ENCODE data around the gene TEX101.
"Not testable (repeated sequence)": the region's sequence is repeated elsewhere in the genome, so short reads cannot be mapped to it uniquely, and the experiment has no call there.

Gene TEX101

GRCh38 chr19:43433689-43434088 is 19.0 kb downstream of the TEX101 start:
- Histone ChIP-seq H3K27me3 (ENCODE audit: control insufficient read depth, insufficient read depth, low read length, poor library complexity, severe bottlenecking) (no peaks in the 10 kb centered on the region), H3K27ac (ENCODE audit: insufficient read depth, low read depth, low read length, poor library complexity, severe bottlenecking) (no peak overlapping the region), H3K4me3 (ENCODE audit: insufficient read depth, low read depth, low read length) (no peak overlapping the region), H3K36me3 (ENCODE audit: control insufficient read depth, insufficient read depth, low read length) (no peaks in the 10 kb centered on the region), H3K9me3 (ENCODE audit: control insufficient read depth, low read length) (no peaks in the 10 kb centered on the region), H3K4me1 (ENCODE audit: control insufficient read depth, insufficient read depth, low read length) (no peaks in the 10 kb centered on the region)
- 93 to 96% methylated on average over 6 of the region's 6 CpGs for WGBS, 2 experiments

DNA sequence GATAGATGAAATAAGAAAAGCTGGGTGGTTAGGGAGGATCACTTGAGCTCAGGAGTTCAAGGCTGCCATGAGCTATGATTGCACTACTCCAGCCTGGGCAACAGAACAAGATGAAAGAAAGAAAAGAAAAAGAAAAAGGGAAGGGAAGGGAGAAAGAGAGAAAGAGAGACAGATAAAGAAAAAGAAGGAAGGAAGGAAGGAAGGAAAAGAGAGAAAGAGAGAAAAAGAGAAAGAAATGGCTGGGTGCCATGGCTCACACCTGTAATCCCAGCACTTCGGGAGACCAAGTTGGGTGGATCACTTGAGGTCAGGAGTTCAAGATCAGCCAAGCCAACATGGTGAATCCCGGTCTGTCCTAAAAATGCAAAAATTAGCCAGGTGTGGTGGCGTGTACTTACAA is 21.1 kb downstream of the TEX101 start:
- Histone ChIP-seq H3K36me3 (ENCODE audit: control insufficient read depth, insufficient read depth, low read length) (no peaks in the 10 kb centered on the region), H3K4me1 (ENCODE audit: control insufficient read depth, insufficient read depth, low read length) (no peaks in the 10 kb centered on the region), H3K9me3 (ENCODE audit: control insufficient read depth, low read length) (no peaks in the 10 kb centered on the region), H3K4me3 (ENCODE audit: insufficient read depth, low read depth, low read length) (no peak overlapping the region), H3K27ac (ENCODE audit: insufficient read depth, low read depth, low read length, poor library complexity, severe bottlenecking) (no peak overlapping the region), H3K27me3 (ENCODE audit: control insufficient read depth, insufficient read depth, low read length, poor library complexity, severe bottlenecking) (no peaks in the 10 kb centered on the region)
- WGBS, 2 experiments, result 89 to 90% methylated on average over 3 of the region's 3 CpGs

DNA sequence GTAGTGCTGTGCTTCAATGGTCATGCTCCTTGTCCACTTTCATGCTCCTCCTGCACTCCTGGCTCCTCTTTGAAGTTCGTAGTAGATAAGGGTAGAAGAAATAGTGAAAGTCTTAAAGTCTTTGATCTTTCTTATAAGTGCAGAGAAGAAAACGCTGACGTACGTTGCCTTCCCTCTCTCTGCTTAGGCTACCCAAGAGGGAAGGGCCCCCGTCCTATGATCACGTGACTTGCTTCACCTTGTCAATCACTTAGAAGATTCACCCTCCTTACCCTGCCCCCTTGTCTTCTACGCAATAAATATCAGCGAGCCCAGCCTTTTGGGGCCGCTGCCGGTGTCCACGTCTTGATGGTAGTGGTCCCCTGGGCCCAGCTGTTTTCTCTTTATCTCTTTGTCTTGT is 22.6 kb downstream of the TEX101 start:
- not testable (repeated sequence) for H3K27me3 ChIP-seq (ENCODE audit: control insufficient read depth, insufficient read depth, low read length, poor library complexity, severe bottlenecking); H3K36me3 ChIP-seq (ENCODE audit: control insufficient read depth, insufficient read depth, low read length); H3K27ac ChIP-seq (ENCODE audit: insufficient read depth, low read depth, low read length, poor library complexity, severe bottlenecking); H3K4me1 ChIP-seq (ENCODE audit: control insufficient read depth, insufficient read depth, low read length); H3K4me3 ChIP-seq (ENCODE audit: insufficient read depth, low read depth, low read length); H3K9me3 ChIP-seq (ENCODE audit: control insufficient read depth, low read length)
- WGBS, 2 experiments, result 89 to 92% methylated on average over 11 of the region's 11 CpGs

GRCh38 chr19:43437712-43438111 is 23.0 kb downstream of the TEX101 start:
- 93 to 94% methylated on average over 6 of the region's 6 CpGs for WGBS, 2 experiments
- H3K36me3 ChIP-seq (ENCODE audit: control insufficient read depth, insufficient read depth, low read length), result no peaks in the 10 kb centered on the region
- H3K4me3 ChIP-seq (ENCODE audit: insufficient read depth, low read depth, low read length), result no peak overlapping the region
- H3K9me3 ChIP-seq (ENCODE audit: control insufficient read depth, low read length), result no peaks in the 10 kb centered on the region
- no peak overlapping the region for H3K27ac ChIP-seq (ENCODE audit: insufficient read depth, low read depth, low read length, poor library complexity, severe bottlenecking)
- no peaks in the 10 kb centered on the region for H3K4me1 ChIP-seq (ENCODE audit: control insufficient read depth, insufficient read depth, low read length)
- H3K27me3 ChIP-seq (ENCODE audit: control insufficient read depth, insufficient read depth, low read length, poor library complexity, severe bottlenecking), result no peaks in the 10 kb centered on the region

DNA sequence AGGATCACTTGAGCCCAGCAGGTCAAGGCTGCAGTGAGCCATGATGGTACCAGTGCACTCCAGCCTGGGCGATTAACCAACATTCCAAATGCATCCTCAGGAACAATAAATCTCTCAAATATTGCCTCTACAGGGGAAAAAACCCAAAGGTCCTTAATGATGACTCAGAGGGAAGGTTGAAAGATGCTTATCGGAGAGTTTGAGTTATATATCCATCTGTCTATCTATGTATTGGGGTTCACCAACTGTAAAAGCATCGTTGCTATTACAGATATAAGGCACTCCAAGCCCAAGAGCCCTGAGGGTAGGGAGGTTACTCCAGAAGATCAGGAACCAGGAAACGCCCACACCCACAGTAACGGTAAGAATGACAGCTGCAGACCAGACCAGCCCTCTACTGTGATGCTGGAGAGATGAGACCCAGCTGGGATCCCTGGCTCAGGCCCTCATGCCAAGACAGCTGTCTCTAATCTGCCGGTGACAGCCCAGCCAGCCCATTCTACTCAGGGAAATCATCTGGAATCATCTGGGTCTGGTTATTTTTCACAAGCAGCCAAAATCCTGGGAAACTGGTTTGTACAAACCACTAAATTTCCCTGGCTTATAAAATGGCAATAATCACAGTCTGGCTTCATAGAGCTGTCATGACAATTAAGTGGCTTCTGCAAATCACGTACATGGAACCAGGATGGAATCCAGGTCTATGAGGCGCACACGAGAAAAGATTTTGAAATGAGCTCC is 23.8 kb downstream of the TEX101 start:
- no peaks in the 10 kb centered on the region for H3K27me3 ChIP-seq (ENCODE audit: control insufficient read depth, insufficient read depth, low read length, poor library complexity, severe bottlenecking)
- no peaks in the 10 kb centered on the region for H3K9me3 ChIP-seq (ENCODE audit: control insufficient read depth, low read length)
- WGBS, 2 experiments, result 91 to 93% methylated on average over 9 of the region's 9 CpGs
- no peak overlapping the region for H3K4me3 ChIP-seq (ENCODE audit: insufficient read depth, low read depth, low read length)
- no peak overlapping the region for H3K27ac ChIP-seq (ENCODE audit: insufficient read depth, low read depth, low read length, poor library complexity, severe bottlenecking)
- H3K36me3 ChIP-seq (ENCODE audit: control insufficient read depth, insufficient read depth, low read length), result no peaks in the 10 kb centered on the region
- no peaks in the 10 kb centered on the region for H3K4me1 ChIP-seq (ENCODE audit: control insufficient read depth, insufficient read depth, low read length)

- WGBS, 2 experiments, result 93% methylated on average over 7 to 9 of the region's 14 CpGs
- H3K27ac ChIP-seq (ENCODE audit: insufficient read depth, low read depth, low read length, poor library complexity, severe bottlenecking), result no peak overlapping the region
- no peaks in the 10 kb centered on the region for H3K9me3 ChIP-seq (ENCODE audit: control insufficient read depth, low read length)
- H3K27me3 ChIP-seq (ENCODE audit: control insufficient read depth, insufficient read depth, low read length, poor library complexity, severe bottlenecking), result no peaks in the 10 kb centered on the region
- no peaks in the 10 kb centered on the region for H3K4me1 ChIP-seq (ENCODE audit: control insufficient read depth, insufficient read depth, low read length)
- H3K36me3 ChIP-seq (ENCODE audit: control insufficient read depth, insufficient read depth, low read length), result no peaks in the 10 kb centered on the region
- H3K4me3 ChIP-seq (ENCODE audit: insufficient read depth, low read depth, low read length), result no peak overlapping the region
Measured at GRCh38 chr19:43439032-43439708, 24.5 kb downstream of the TEX101 start.

- no peak overlapping the region for H3K4me3 ChIP-seq (ENCODE audit: insufficient read depth, low read depth, low read length)
- no peaks in the 10 kb centered on the region for H3K9me3 ChIP-seq (ENCODE audit: control insufficient read depth, low read length)
- no peaks in the 10 kb centered on the region for H3K27me3 ChIP-seq (ENCODE audit: control insufficient read depth, insufficient read depth, low read length, poor library complexity, severe bottlenecking)
- no peak overlapping the region for H3K27ac ChIP-seq (ENCODE audit: insufficient read depth, low read depth, low read length, poor library complexity, severe bottlenecking)
- H3K36me3 ChIP-seq (ENCODE audit: control insufficient read depth, insufficient read depth, low read length), result no peaks in the 10 kb centered on the region
- no peaks in the 10 kb centered on the region for H3K4me1 ChIP-seq (ENCODE audit: control insufficient read depth, insufficient read depth, low read length)
Measured at GRCh38 chr19:43439709-43440063, 25.0 kb downstream of the TEX101 start.

DNA sequence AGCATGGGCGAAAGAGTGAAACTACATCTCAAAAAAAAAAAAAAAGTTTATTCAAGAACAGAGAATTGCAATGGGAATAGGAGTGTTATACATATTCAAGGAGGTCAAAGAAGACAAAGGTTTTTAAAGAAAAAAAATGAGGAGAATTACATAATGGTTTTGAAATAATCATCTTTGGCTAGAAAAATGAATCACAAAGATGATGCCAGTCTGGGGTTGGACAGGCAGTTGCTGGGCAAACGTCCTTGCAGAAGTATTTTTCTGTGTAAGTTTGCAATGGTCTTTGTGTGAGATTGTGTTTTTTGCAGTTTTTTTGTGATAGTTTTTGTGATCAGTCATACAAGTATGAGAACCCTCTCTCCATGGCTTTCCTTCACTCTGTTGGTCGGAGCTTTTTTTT is 27.0 kb downstream of the TEX101 start:
- 86 to 95% methylated on average over 2 to 3 of the region's 3 CpGs for WGBS, 2 experiments
- Histone ChIP-seq H3K9me3 (ENCODE audit: control insufficient read depth, low read length) (no peaks in the 10 kb centered on the region), H3K4me3 (ENCODE audit: insufficient read depth, low read depth, low read length) (no peak overlapping the region), H3K27ac (ENCODE audit: insufficient read depth, low read depth, low read length, poor library complexity, severe bottlenecking) (no peak overlapping the region), H3K27me3 (ENCODE audit: control insufficient read depth, insufficient read depth, low read length, poor library complexity, severe bottlenecking) (no peaks in the 10 kb centered on the region), H3K36me3 (ENCODE audit: control insufficient read depth, insufficient read depth, low read length) (no peaks in the 10 kb centered on the region), H3K4me1 (ENCODE audit: control insufficient read depth, insufficient read depth, low read length) (no peaks in the 10 kb centered on the region)

- not testable (repeated sequence) for H3K27me3 ChIP-seq (ENCODE audit: control insufficient read depth, insufficient read depth, low read length, poor library complexity, severe bottlenecking); H3K4me1 ChIP-seq (ENCODE audit: control insufficient read depth, insufficient read depth, low read length); H3K4me3 ChIP-seq (ENCODE audit: insufficient read depth, low read depth, low read length); H3K36me3 ChIP-seq (ENCODE audit: control insufficient read depth, insufficient read depth, low read length); H3K27ac ChIP-seq (ENCODE audit: insufficient read depth, low read depth, low read length, poor library complexity, severe bottlenecking); H3K9me3 ChIP-seq (ENCODE audit: control insufficient read depth, low read length)
- 93 to 95% methylated on average over 9 of the region's 9 CpGs for WGBS, 2 experiments
Measured at GRCh38 chr19:43444091-43444490, 29.4 kb downstream of the TEX101 start.

DNA sequence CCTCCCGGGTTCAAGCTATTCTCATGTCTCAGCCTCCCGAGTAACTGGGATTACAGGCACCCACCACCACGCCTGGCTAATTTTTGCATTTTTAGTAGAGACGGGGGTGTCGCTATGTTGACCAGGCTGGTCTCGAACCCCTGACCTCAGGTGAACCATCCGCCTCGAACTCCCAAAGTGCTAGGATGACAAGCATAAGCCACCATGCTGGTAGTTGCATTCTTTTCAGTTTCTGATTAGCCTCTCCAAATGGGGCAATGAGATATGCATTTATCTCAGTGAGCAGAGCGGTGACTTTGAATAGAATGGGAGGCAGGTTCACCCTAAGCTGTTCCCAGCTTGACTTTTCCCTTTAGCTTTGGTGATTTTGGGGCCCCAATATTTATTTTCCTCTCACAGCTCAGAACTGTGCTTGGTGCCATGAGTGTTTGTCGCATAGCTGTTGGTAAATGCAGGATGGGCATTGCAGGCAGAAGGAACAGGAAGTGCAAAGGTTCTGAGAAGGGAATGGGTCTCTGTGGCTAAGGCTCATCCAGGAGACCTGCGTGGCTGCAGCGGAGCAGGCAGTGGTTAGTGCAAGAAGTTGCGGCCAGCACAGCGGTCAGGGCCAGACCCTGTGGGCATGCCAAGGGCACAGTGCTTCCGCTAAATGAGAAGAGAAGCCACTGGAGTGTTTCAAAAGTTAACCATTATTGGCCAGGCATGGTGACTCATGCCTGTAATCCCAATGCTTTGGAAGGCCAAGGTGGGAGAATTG is 30.0 kb downstream of the TEX101 start:
- 91 to 94% methylated on average over 15 of the region's 15 CpGs for WGBS, 2 experiments
- H3K27ac ChIP-seq (ENCODE audit: insufficient read depth, low read depth, low read length, poor library complexity, severe bottlenecking), result no peak overlapping the region

More for the DNA sequence above, 30.0 kb downstream of the TEX101 start:
- no peaks in the 10 kb centered on the region for H3K27me3 ChIP-seq (ENCODE audit: control insufficient read depth, insufficient read depth, low read length, poor library complexity, severe bottlenecking)
- no peaks in the 10 kb centered on the region for H3K4me1 ChIP-seq (ENCODE audit: control insufficient read depth, insufficient read depth, low read length)
- H3K36me3 ChIP-seq (ENCODE audit: control insufficient read depth, insufficient read depth, low read length), result no peaks in the 10 kb centered on the region
- no peaks in the 10 kb centered on the region for H3K9me3 ChIP-seq (ENCODE audit: control insufficient read depth, low read length)
- no peak overlapping the region for H3K4me3 ChIP-seq (ENCODE audit: insufficient read depth, low read depth, low read length)
